HG03108 (cell line): ENCODE measurements around the gene MST1.

Experiments
- ATAC-seq: cut with Tn5 transposase; IDR thresholded peaks from one replicate; pipeline ENCODE4 v1.9.1; 2021; ENCODE audit warnings: moderate library complexity; ENCODE audit not compliant: unreplicated experiment

The MST1 gene

DNA sequence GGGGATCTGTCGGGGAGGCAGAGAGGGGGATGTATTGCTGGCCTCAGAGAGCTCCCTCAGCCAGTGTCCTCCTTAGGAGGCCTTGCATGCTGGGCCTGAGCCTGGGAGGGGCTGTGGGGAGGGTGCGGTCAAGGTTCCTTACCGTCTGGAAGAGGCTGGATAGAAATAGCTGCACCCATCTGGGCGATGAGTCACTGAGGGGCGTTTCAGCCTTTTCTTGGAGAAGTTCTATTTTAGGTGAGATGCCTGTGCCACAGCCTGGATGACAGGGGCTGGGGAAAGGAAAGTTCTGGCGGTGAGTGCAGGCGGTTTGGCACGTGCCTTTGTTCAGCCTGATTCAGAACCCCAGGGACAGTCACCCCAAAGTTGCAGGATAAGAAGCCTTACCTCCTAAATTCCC, 50.8 kb downstream of the MST1 start:
- ATAC-seq = no peak

DNA sequence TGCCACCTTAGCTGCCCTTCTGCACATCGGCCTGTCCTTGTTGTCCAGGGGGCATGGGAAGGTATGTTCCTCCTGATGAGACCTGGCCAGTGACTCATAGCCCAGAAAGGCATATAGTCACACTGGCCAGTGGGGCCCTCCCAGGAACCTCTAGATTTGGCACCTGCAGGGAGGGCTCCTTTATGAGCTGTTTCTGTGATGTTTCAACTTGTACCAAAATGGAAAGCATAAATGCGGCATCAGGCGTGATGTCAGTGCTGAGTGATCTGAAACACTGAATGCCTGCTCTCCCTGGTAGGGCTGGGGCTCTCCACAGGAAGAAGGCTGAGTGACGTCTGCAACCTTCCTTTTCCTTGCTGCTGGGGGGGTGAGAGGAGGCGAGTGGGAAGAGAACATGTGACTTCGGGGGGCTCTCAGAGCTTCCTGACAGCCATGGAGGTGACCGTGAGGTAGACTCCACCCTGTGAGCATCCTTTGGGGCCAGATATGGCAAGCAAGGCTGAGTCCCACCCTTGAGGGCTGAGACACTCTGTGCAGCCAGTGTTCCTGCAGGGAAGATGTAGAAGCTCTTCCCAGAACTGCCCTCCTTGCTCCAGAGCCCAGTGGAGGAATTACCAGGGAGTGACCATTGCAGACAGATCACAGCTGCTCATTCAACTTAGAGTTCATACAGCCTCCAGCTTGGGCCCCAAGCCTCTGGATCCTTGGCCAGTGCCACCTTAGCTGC, 52.2 kb downstream of the MST1 start:
- ATAC-seq = no peak

DNA sequence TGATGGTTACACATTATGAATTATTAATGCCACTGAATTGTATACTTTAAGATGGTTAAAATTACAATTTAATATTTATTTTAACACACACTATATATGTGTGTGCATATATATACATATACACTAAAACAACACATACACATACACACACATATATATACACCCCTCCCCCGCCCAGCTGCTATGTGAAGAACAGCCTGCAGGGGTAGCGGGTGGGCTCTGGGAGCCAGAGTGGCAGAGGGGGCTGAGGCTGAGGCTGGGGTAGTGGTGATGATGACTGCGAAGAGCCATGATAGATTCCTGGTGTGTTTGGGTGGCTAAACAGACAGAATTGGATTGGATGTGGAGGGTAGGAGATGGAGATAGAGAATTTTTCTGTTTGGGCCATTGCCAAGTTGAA, 54.5 kb downstream of the MST1 start:
- ATAC-seq = no peak
